GM12892 (cell line): ENCODE results near the gene SIRT6.
"Not testable (repeated sequence)": the region's sequence is repeated elsewhere in the genome, so short reads cannot be mapped to it uniquely, and the experiment has no call there.

Source experiments
- POLR2A ChIP-seq: IDR thresholded peaks from 2 replicates; pipeline ENCODE4 v1.6.1; 2011; ENCODE audit warnings: low read depth, low read length, control low read depth
- POLR2AphosphoS5 ChIP-seq: IDR thresholded peaks from 2 replicates; pipeline ENCODE4 v1.6.1; 2011; ENCODE audit warnings: low read depth, low read length, control low read depth

- TF ChIP-seq POLR2A, POLR2AphosphoS5: not testable (repeated sequence)
These were observed 24.4 kb downstream of the SIRT6 start for GRCh38 chr19:4157971-4158370.
